HG03354 (cell line): ENCODE measurements around the gene MAST4.

Experiments
- ATAC-seq: cut with Tn5 transposase; IDR thresholded peaks from one replicate; pipeline ENCODE4 v1.9.1; 2021; ENCODE audit warnings: mild to moderate bottlenecking; ENCODE audit not compliant: unreplicated experiment, poor library complexity, severe bottlenecking

The MAST4 gene

DNA sequence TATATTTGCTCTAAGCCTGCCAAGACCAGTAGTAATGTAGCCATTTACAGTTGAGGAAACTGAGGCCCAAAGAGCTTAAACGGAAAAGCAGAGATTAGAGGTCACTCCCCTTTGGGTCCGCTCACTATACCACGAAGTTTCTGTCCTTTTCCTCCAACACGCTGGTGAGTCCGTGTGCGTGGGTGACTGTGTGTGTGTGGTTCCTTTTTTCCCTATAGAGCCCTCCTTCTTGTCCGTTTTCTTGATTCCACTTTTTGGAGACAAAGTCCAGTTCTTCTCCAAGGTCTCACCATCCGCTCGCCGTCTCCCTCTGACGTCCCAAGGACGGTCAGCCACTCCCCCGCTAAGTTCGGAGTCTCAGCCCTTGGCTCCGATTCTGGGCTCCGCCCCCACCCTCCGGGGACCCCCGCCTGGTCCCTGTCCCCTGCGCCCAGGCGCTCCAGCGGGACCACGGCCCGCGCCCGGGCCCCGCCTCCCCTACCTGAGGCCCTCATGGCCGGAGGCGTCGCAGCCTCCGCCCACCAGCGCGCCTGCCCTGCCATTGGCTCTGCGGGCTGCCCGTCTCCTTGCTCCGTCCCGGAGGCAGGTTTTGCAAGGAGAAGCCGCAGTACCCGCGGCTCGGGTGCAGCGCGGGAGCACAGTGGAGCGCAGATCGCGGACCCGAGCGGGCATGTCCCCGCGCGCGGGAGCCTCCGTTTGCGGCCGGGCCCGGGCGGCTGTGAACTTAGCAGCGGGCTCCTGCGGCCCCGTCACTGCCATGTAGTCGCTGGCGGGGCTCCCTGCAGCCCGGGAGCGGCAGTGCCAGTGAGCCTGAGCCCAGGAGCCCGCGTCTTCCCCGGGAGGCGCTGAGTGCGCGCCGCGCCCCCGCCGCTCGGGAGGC lies at the start of gene MAST4:
Gene MAST4, plus strand, starts transcription at position 638 of the 880 bp plus-strand sequence. CDS start 263 bp downstream, outside the sequence.
- ATAC-seq, result peak; percentile 96

DNA sequence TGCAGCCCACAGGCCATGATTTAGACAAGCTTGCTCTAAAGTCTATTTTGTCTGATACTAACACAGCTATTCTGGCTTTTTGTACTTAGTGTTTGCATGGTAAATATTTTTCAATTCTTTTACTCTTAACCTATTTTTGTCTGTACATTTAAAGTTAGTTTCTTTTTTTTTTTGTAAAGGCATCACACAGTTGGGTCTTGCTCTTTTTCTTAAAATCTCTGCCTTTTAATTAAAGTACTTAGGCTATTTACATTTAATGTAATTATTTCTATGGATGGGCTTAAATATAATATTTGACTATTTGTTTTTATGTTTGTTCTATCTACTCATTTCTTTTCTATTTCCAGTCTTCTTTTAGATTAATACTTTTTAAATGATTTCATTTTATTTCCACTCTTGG lies 49.7 kb upstream of the MAST4 start:
- no peak for ATAC-seq

DNA sequence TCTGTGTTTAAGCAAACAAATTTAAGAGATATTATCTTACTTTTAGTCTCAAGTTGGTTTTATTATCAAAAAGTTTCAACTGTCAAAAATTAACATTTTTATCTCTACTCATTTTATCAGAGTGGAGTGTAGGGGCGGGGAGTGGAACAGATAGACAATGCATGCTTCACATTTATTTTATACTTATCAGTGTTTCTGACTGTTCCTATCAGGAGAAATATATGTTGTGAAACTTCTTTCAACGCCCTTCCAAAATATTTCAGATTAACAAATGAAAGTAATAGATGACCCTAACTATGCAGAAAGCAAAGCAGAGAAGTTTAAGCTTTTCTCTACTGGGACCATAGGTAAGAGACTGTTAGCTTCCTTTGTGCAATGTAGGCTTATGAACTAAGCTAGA lies 44.9 kb upstream of the MAST4 start:
- ATAC-seq, result no peak

DNA sequence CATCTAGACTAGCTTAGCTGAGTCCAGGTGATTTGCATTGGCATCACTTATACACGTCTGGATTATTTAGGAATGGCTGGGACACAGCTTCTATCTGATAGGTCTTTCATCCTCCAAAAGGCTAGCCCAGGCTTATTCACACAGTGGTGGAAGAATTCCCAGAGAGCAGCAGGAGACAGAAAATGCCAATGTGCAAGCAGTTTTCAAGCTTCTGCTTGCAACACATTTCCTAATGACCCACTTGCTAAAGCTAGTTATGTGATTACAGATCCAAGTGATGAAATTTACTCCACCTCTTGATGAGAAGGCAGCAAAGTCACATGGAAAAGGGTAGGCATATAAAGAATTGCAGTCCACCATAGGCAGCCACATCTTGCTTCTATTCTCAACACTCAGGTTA lies 44.2 kb upstream of the MAST4 start:
- ATAC-seq, result no peak

DNA sequence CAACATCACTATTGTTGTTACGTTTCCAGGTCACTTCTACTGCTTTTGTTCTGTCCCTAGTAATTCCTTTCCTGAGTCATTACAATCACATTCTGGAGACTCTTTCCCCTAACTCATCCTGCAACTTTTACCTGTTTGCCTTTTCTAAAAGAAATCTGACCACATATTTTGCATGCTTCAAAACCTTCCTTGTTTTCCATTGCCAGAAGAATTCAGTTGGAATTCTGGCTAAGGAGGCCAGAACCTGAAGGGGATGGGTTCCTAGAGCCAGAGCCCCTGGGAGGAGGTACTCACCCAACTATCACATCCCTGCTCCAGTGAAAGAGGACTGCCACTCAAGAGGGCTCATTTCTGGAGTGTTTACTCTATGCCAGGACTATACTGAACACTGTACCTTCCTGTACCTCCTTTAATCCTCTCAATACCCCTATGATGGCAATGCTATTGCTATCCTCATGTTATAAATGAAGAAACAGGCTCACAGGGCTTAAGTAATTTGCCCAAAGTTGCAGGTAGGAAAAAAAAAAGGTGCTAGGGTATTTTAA lies 42.8 kb upstream of the MAST4 start:
- no peak for ATAC-seq

DNA sequence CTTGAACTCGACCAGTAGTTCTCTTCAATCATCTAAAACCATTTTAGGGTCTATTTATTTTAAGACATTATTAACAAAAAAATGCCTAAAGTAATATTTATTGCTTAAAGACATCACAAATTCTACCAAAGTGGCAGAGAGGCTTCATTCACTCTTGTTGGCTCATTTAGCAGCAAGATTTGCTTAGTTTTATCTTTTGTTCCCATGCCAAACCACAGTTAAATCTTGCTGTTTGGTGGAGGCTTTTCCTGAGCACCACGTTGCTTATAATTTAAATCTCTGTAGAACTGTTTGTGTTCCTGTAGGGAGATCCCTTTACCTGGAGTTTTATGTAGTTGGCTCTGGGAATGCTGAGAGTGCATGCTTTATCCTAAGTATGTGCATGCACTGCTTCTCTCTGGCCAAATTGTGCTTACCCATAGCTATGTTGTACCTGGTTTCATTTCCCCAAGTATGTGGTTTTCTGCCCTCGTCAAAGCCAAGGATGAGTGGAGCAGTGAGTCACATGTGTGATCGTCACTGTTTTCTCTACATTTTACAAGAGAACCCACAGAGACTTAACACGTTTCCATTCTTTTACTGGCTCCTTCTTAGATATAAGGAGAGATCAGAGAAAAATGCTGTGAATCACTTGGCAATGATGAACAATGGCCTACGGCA lies 42.1 kb upstream of the MAST4 start:
- ATAC-seq, result peak; percentile 99

DNA sequence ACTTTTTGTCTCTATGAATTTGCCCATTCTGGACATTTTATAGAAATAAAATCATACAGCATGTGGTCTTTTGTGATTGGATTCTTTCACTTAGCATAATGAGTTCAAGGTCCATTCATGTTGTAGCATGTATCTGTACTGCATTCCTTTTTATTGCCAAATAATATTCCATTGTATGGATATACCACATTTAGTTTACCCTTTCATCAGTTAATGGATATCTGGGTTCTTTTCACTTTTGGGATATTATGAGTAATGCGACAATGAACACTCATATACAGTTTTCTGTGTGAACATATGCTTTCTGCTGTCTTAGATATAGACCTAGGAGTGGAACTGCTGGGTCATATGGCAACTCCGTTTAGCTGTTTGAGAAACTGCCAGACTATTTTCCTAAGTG lies 41.3 kb upstream of the MAST4 start:
- ATAC-seq, result no peak

DNA sequence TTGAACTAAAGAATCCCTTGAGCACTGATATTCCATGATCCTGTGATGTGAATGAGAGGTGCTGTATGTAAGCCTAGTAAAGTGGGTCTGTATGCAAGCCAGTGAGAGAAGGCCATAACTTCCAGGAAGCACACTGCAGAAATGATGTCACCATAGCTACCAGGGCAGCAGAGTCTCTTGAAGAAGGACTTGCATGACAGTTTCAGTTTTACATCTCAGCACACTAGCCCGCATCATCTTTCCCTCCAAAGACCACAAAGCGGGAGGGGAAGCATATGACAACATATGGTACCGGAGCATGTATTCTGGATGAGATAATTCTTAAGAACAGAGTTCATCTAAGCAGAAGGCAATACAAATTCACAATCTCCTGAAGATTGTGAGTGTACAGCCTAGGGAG lies 37.6 kb upstream of the MAST4 start:
- no peak for ATAC-seq

DNA sequence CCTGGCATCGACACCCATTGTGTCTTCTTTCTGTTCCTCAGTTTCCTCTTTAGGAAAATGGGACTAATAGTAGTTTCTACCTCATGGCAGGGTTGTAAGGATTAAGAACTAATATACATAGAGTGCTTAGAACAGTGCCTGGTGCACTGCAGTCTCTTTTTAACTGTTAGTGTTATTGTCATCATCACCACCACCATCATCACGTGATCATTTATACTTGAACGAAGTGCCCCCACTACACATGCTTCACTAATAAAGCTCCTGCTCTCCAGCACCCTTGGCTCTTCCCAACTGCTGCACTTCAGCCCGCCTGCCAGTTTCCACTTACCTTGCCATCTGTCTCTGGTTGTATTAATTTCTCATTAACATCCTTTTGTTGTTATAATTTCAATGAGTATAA lies 35.8 kb upstream of the MAST4 start:
- no peak for ATAC-seq

DNA sequence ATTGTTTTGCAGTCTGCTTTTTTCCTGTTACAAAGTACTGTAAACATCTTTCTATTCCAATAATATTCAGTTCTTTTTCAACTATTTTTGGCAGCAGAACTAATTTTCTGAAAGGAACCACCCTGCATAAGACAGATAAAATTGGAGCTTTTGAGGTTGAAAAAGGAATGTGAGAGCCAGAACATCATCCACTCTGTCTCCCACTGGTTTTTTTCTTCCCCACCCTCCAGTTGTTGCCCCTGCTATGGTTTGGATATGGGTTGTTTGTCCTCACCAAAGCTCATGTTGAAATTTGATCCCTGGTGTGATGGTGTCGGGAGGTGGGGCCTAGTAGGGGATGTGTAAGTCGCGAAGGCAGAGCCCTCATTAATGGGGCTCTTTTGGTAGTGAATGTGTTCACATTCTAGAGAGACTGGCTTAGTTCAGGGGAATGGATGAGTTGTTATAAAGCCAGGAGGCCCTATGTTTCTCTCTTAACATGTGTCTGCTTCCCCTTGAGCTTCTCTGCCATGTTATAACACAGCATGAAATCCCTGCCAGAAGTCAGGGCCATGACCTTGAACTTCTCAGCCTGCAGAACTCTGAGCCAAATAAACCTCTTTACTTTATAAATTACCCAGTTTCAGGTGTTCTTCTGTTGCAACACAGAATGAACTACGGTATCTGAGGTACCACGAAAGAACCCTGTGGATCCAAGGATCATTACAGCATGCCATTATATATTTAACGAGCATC lies 34.8 kb upstream of the MAST4 start:
- no peak for ATAC-seq

DNA sequence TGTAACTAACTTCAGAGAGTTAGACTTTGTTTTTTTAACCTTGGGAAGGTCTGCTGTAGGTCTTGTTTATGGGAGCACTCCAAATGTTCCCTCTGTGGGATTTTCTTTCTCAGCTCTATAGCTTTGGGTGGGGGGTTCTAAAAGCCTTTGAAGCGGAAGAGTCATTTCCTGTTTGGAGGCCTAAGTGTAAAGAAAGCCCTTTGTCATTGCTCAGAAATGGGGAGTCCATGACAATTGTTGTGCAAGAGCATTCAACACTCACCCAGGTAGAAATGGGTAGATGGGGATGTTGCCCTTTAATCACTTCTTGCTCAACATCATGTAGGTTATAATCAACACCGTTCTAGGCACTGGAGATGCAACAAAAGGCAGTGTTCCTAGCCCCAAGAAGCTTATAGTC lies 30.3 kb upstream of the MAST4 start:
- ATAC-seq, result no peak

DNA sequence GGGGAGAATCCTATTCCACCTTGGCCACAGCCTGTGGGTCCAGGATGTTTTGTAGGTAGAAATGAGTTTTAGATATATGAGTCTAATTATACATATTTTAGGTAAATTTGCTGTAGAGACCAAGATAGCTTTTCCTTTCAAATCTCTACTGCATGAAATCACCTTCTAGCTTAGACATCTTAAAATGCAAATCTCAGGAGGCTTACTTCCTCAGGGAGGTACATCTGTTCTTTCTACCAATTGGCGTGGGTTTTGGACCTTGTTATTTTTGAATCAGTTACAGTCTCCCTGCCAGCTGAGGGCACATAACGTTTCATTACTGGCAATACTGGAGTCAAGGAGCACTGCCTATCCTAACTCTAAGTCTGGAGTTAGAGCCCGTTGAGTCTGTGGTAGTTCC lies 28.7 kb upstream of the MAST4 start:
- ATAC-seq, result no peak

DNA sequence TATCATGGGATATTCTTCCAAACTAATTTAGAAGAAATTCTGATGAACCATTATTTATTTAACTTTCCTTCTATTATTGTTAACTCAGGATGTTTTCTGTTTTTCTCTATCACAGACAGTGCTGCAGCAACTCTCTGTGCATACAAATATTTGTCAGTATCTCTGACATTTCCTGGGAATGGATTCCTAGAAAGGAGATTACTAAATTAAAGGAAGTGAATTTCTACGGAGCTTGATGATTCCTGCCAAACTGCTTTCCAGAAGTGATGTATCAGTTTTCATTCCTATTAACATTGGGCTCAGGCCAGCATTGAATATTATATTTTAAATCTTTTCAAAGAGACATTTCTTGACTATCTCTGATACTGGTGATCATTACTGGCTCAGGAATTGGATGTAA lies 26.0 kb upstream of the MAST4 start:
- no peak for ATAC-seq

DNA sequence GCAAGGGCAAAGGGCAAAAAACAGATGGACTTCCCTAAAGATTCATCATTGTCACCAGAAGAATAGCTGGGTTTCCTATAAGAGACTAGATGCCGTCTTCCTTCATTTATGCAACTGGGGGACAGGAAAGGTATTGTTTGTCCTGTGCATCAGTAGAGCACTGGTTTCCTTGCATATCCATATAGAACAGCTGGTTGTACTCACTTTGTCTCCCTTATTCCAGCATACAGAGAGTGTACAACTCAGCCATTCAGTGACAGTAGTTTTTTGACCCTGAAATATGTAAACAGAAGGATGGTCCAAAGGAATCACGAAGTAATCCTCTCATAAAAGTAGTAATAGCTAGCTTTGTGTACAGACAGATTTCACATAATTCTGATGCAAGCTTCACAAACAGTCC lies 22.5 kb upstream of the MAST4 start:
- no peak for ATAC-seq

DNA sequence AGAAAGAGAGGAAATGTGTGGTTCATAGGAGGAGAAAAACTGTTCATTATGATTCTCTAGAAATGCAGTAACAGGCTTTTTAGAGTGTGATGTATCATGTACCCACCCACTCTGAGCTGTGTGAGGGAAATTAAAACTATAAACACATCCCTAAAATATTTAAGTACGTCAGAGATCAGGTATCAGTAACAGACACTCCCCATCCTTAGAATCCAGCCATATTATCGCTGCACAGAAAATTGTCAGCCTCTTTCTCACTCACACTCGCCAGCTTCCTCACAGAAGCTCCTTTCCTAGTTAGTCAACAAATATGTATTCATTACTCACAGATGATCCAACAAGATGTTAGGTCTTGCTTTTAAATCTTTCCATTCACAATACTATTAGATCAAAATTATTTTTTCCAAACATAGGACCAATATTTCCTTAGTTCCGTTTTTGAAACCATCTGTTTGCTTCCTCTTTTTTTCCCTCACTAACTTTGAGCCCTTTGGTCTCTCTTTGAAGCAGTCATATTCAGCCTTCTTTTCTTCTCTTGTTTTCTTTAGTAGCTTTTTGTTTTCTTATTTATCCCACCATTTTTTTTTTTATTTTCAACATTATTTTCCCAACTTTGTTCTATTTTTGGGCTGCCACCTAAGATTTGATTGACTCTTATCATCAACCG lies 13.6 kb upstream of the MAST4 start:
- no peak for ATAC-seq

DNA sequence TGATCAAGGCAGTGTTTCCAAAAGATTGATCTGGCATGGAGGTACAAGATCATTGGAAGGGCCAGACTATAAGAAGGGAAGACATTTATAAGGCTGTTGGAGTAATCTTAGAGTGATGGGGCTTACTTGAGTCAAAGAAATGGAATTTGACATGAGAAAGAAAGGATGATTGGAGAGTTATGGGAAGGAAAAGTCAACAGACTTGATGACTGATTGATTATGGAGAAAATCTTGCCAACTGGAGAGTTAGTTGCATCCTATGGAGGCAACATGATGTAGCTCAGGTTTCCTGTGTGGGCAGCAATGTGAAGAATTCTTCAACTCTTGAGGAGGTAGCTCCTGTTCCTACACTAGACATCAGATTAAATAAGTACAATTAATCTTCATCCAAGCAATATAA lies 10.9 kb upstream of the MAST4 start:
- no peak for ATAC-seq

DNA sequence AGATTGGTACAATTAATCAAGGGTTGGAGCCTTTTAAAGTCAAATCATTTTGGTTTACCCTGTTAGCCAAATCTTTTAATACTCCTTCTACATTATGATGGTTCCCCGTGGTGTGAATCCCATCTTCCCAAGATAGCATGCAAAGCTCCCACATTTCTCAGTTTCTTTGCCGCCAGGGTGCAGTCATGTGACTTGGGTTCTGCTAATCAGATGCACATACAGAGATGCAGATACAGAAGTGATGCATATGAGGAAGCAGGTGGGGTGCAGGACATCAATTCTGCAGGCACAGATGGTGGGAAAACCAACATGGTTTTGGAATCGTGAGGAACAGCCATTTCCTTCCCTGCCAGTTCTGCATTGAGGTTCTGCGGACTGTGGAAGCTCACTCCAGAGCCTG lies 8.4 kb upstream of the MAST4 start:
- no peak for ATAC-seq

DNA sequence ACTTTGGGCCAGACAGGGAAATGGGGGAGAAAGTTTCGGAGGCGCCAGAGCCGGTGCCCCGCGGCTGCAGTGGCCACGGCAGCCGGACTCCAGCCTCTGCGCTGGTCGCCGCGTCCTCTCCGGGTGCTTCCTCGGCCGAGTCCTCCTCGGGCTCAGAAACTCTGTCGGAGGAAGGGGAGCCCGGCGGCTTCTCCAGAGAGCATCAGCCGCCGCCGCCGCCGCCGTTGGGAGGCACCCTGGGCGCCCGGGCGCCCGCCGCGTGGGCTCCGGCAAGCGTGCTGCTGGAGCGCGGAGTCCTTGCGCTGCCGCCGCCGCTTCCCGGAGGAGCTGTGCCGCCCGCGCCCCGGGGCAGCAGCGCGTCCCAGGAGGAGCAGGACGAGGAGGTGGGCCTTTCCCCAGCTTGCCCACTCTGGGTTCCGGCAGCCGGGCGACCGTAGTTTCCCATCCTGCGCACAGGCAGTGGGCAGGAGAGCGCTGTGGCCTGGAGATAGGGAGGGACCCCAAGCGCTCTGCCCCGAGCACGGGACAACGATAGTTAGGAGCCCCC lies 516 bp downstream of the MAST4 start:
- peak; percentile 28 for ATAC-seq

DNA sequence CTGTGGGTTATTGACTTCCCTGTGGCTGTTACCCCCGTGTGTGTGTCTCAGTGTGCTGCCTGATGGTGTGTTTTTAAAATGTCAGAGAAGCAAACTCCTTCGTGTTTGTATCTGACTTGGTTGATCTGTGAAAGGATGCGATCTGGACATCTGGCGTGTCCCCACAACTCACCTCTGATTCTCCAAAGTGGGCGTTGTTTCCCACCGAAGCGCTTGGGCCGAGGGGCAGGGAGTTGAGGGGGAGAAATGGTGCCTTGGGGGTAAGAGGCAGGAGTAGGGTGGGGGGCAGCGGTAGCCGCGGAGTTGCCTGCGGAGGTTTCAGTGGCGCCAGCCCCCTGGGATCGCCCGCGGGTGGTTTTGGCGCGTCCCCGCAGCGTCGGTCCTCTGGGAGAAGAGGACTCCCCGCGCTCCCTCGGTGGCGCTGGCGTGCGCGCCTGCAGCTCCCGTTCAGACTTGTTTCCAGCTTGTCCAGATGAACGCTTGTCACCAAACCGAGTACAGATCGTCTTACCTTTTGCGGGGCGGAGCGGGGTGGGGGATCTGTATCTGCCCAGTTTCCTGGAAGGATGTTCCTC lies 1.1 kb downstream of the MAST4 start:
- ATAC-seq, result no peak
